AG08395 (cell line): ENCODE measurements around the gene PDE11A.

Experiments used
- DNase-seq: peaks from one replicate; pipeline ENCODE4 v3.0.0; 2012; ENCODE audit warnings: mixed read lengths, low spot score

PDE11A gene

GRCh38 chr2:177625744-177626650, 446.6 kb downstream of the PDE11A start:
- DNase-seq = no peak

GRCh38 chr2:177622521-177622920, 450.1 kb downstream of the PDE11A start:
- no peak for DNase-seq

- no peak for DNase-seq
Measured at GRCh38 chr2:177619986-177620385, 452.6 kb downstream of the PDE11A start.

- no peak for DNase-seq
Measured at GRCh38 chr2:177619461-177619860, 453.1 kb downstream of the PDE11A start.

GRCh38 chr2:177618255-177619253, 454.0 kb downstream of the PDE11A start:
- peak; percentile 91 for DNase-seq

GRCh38 chr2:177617849-177618248, 454.7 kb downstream of the PDE11A start:
- no peak for DNase-seq

GRCh38 chr2:177616731-177617130, 455.8 kb downstream of the PDE11A start:
- DNase-seq = no peak

- DNase-seq = no peak
Measured at GRCh38 chr2:177616066-177616465, 456.5 kb downstream of the PDE11A start.

GRCh38 chr2:177612659-177613058, 459.9 kb downstream of the PDE11A start:
- DNase-seq = no peak

GRCh38 chr2:177611310-177611886, 461.2 kb downstream of the PDE11A start:
- DNase-seq = no peak

GRCh38 chr2:177610813-177611212, 461.8 kb downstream of the PDE11A start:
- DNase-seq = no peak

GRCh38 chr2:177606636-177607035, 465.9 kb downstream of the PDE11A start:
- no peak for DNase-seq

GRCh38 chr2:177604271-177605065, 468.1 kb downstream of the PDE11A start:
- DNase-seq = peak; percentile 71

- DNase-seq = no peak
Measured at GRCh38 chr2:177603768-177604167, 468.8 kb downstream of the PDE11A start.

- DNase-seq = no peak
Measured at GRCh38 chr2:177603181-177603580, 469.4 kb downstream of the PDE11A start.

- DNase-seq = no peak
Measured at GRCh38 chr2:177602611-177603164, 469.9 kb downstream of the PDE11A start.

GRCh38 chr2:177600917-177601316, 471.7 kb downstream of the PDE11A start:
- DNase-seq = no peak

GRCh38 chr2:177599956-177600355, 472.6 kb downstream of the PDE11A start:
- no peak for DNase-seq

GRCh38 chr2:177599139-177599688, 473.4 kb downstream of the PDE11A start:
- no peak for DNase-seq

GRCh38 chr2:177598326-177599138, 474.0 kb downstream of the PDE11A start:
- peak; percentile 52 for DNase-seq
